Naive thymus-derived CD4-positive, alpha-beta T cell (primary cell): ENCODE data around the gene RAB40B. TPM values are rescaled to one million over a fixed set of nuclear protein-coding genes. Genes with fewer than 3 reads are reported as not detected.

ENCODE experiments used
- ATAC-seq: fragments of 150-1000 bp; cut with Tn5 transposase; 2 replicates; pipeline ENCODE4 v1.10.0; 2021; ENCODE audit warnings: mild to moderate bottlenecking, moderate library complexity
- CTCF ChIA-PET: fragments of 350-600 bp; sonication (Branson Sonifier 250); formaldehyde crosslinking; loops from one replicate; lab custom pipeline; 2021; ENCODE audit warnings: antibody characterized with exemption; lab: Charles Lee
- POLR2A ChIA-PET: fragments of 350-600 bp; sonication (Branson Sonifier 250); formaldehyde crosslinking; loops from one replicate; lab custom pipeline; 2021; ENCODE audit warnings: antibody characterized with exemption, inconsistent platforms; lab: Charles Lee
- DNase-seq, 9 donors: peaks; one replicate each; pipeline versions ENCODE4 v3.0.0 to v3.0.0-alpha.2; 2020 to 2022; ENCODE audit warnings: mixed read lengths in 1 of 9
- H3K27ac ChIP-seq: one replicate; pipeline ENCODE4 v1.7.0; 2013; ENCODE audit warnings: mild to moderate bottlenecking, low read depth, low read length, moderate library complexity
- H3K27me3 ChIP-seq, 2 donors: one replicate each; pipeline ENCODE4 v1.7.0; 2013; ENCODE audit warnings: low read length in 2 of 2, mild to moderate bottlenecking in 2 of 2, moderate library complexity in 2 of 2; ENCODE audit not compliant: control insufficient read depth in 2 of 2, insufficient read depth in 2 of 2
- H3K36me3 ChIP-seq, 3 experiments: 1 replicate in 2 of 3; 2 replicates in 1 of 3; pipeline ENCODE4 v1.7.0; 2013; ENCODE audit warnings: low read length in 3 of 3, mild to moderate bottlenecking in 3 of 3, moderate library complexity in 1 of 3; ENCODE audit not compliant: insufficient read depth in 3 of 3, control insufficient read depth in 2 of 3
- H3K4me1 ChIP-seq, 2 donors: one replicate each; pipeline ENCODE4 v1.7.0; 2013; ENCODE audit warnings: low read length in 2 of 2, mild to moderate bottlenecking in 2 of 2, moderate library complexity in 1 of 2; ENCODE audit not compliant: control insufficient read depth in 2 of 2, insufficient read depth in 2 of 2
- H3K4me3 ChIP-seq: 2 replicates; pipeline ENCODE4 v1.7.0; 2013; ENCODE audit warnings: mild to moderate bottlenecking, low read length
- H3K9me3 ChIP-seq, 3 experiments: 1 replicate in 2 of 3; 2 replicates in 1 of 3; pipeline ENCODE4 v1.7.0; 2013; ENCODE audit warnings: low read length in 3 of 3; ENCODE audit not compliant: control insufficient read depth in 2 of 3
- H3K27ac Mint-ChIP-seq, 9 donors: one replicate each; pipeline ENCODE4 v1.8.0; 2020 to 2022; ENCODE audit warnings: mixed read lengths in 9 of 9, mild to moderate bottlenecking in 8 of 9, moderate library complexity in 5 of 9, inconsistent platforms in 2 of 9
- H3K27me3 Mint-ChIP-seq, 5 donors: one replicate each; pipeline ENCODE4 v1.8.0; 2021 to 2022; ENCODE audit warnings: mixed read lengths in 5 of 5, mild to moderate bottlenecking in 1 of 5
- H3K36me3 Mint-ChIP-seq, 5 donors: one replicate each; pipeline ENCODE4 v1.8.0; 2020 to 2022; ENCODE audit warnings: mixed read lengths in 5 of 5, mild to moderate bottlenecking in 3 of 5, inconsistent platforms in 1 of 5
- H3K4me1 Mint-ChIP-seq, 7 donors: one replicate each; pipeline ENCODE4 v1.8.0; 2020 to 2022; ENCODE audit warnings: mixed read lengths in 7 of 7, mild to moderate bottlenecking in 3 of 7, inconsistent platforms in 1 of 7
- H3K4me3 Mint-ChIP-seq, 10 donors: one replicate each; pipeline ENCODE4 v1.8.0; 2020 to 2022; ENCODE audit warnings: mild to moderate bottlenecking in 10 of 10, mixed read lengths in 10 of 10, moderate library complexity in 6 of 10, inconsistent platforms in 2 of 10
- H3K9me3 Mint-ChIP-seq, 11 donors: one replicate each; pipeline ENCODE4 v1.8.0; 2020 to 2022; ENCODE audit warnings: mixed read lengths in 11 of 11, mild to moderate bottlenecking in 4 of 11, inconsistent platforms in 1 of 11, moderate library complexity in 1 of 11
- intact Hi-C, 2 donors: fragments of 100-400 bp; cut with micrococcal nuclease; formaldehyde crosslinking; loops; one replicate each; pipeline ENCODE4 v1.15.1; 2023
- polyA plus RNA-seq, 2 donors: library from polyadenylated mRNA; unstranded; fragments of 300-500 nt; fragmentation: Illumina TruSeq; gene quantifications; one replicate each; pipeline ENCODE4 v1.2.3, GENCODE V29; 2021
- total RNA-seq, 6 experiments: library from RNA in 5 of 6; stranded (reverse) in 5 of 6; gene quantifications; 1 replicate in 5 of 6; 2 replicates in 1 of 6; pipeline ENCODE4 v1.2.3 and lab custom pipeline; 2021 to 2026

Gene RAB40B
- total and polyA plus RNA-seq, 7 experiments from 2014 or later = 1.3 to 6.1 (median 2.9) TPM

DNA sequence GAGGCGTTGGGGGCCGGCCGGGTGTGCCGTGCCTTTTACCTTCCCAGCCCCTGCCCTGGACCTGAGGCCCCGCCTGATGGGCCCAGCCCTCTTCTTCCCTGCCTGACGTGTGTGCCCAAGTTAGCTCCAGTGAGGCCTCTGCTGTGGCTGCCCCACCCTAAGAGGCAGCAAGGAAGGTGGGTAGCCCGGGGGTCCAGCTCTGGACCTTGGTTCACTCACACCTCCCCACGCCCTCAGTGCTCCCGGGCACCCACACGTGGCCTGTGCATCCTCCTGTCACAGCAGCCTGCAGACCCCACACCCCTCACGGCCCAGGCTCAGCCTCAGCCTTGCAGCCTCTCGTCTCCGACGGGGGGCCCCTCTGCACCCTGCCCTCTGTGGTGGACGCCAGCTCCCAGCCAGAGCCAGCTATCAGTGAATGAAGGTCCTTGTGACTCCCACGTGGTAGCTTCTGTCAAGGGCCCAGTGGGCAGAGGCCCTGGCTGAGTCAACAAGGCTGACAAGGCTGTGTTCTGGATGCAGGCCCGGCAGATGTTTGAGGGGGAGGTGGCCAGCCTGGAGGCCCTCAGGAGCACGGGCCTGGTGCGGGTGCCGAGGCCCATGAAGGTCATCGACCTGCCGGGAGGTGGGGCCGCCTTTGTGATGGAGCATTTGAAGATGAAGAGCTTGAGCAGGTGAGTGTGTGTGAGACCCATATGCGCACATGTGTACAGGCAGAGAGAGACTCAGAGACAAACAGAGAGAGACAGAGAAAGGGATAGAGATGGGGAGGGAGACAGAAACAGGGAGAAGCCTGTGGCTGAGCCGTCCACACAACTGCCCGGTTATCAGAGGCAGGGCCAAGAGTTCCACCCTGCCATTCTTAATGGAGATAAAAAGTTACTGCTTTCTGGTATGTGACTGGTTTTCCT is 39.7 kb upstream of the RAB40B start:
- ChIA-PET CTCF (no interaction called here), POLR2A (no interaction called here)
- Histone ChIP-seq H3K4me1 (no peaks in the 10 kb centered on the region), H3K9me3 (peaks cover 0 to 17% (median 0%) of the 10 kb centered on the region in 3 experiments), H3K27me3 (no peaks in the 10 kb centered on the region), H3K4me3 (no peak overlapping the region), H3K36me3 (peaks cover 0 to 17% (median 0%) of the 10 kb centered on the region in 3 experiments), H3K27ac (no peak overlapping the region)
- H3K4me3 Mint-ChIP-seq = peak overlapping the region in 1 of 10 donors; percentile 15
- intact Hi-C loops = no loop called here
- peaks cover 4 to 24% (median 9%) of the 10 kb centered on the region in 11 donors for H3K9me3 Mint-ChIP-seq
- ATAC-seq = no peak
- DNase-seq = no peak
- H3K27ac Mint-ChIP-seq = no peak overlapping the region
- H3K36me3 Mint-ChIP-seq = peaks cover 13 to 41% (median 36%) of the 10 kb centered on the region in 5 donors
- peaks cover 0 to 8% (median 5%) of the 10 kb centered on the region in 7 donors for H3K4me1 Mint-ChIP-seq
- no peaks in the 10 kb centered on the region for H3K27me3 Mint-ChIP-seq

DNA sequence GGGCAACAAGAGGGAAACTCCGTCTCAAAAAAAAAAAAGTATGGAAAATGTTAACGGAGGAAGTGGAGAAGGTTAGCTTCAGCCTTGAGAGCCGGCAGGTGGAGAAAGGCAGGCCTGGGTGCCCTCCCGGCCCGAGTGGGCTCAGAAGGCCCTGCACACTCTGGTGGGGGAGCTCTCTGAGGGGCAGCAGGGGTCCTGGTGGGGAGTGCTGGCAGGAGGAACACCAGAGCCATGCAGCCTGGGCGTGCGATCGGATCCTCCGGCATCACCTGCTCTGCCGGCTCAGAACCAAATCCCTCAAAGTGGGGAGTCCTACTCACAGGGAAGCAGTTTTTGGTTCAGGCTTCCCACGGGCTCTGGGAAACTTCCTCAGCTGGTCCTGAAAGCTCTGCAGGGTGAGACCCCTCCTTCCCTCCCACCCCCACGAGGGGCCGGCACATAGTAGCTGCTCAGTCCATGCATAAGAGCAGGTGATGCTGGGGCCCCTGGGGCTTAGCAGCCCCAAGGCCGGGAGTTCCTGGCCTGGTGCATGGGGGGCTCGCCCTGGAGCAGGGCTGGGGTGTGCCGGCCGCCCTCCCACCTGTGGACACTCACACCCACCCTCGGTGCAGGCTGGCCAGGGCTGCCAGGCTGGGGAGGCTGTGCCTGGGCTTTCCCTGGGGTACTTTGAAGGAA is 38.1 kb upstream of the RAB40B start:
- ATAC-seq (no peak), DNase-seq (no peak)
- POLR2A ChIA-PET = interaction anchor here (0.7 to 0.9 kb wide), 2 partner anchors 11 to 25 kb away, joined by 4 to 5 read pairs; no protein-coding TSS in a partner anchor
- Mint-ChIP-seq H3K4me3 (peak overlapping the region in 8 of 10 donors; percentile 68 to 85 (median 76)), H3K27ac (peak overlapping the region in 2 of 9 donors; percentile 51 to 78), H3K36me3 (peaks cover 12 to 41% (median 30%) of the 10 kb centered on the region in 5 donors), H3K9me3 (peaks cover 4 to 23% (median 12%) of the 10 kb centered on the region in 11 donors), H3K27me3 (no peaks in the 10 kb centered on the region), H3K4me1 (peaks cover 0 to 11% (median 6%) of the 10 kb centered on the region in 7 donors)
- CTCF ChIA-PET = interaction anchor here (0.7 kb wide), 1 partner anchor 38 kb away, joined by 3 read pairs; the partner anchor contains the start of gene RAB40B
- no peaks in the 10 kb centered on the region for H3K4me1 ChIP-seq
- intact Hi-C loops = no loop called here
- H3K36me3 ChIP-seq = peaks cover 0 to 16% (median 0%) of the 10 kb centered on the region in 3 experiments
- peaks cover 0 to 19% (median 0%) of the 10 kb centered on the region in 3 experiments for H3K9me3 ChIP-seq
- no peak overlapping the region for H3K27ac ChIP-seq
- no peak overlapping the region for H3K4me3 ChIP-seq
- H3K27me3 ChIP-seq = no peaks in the 10 kb centered on the region

DNA sequence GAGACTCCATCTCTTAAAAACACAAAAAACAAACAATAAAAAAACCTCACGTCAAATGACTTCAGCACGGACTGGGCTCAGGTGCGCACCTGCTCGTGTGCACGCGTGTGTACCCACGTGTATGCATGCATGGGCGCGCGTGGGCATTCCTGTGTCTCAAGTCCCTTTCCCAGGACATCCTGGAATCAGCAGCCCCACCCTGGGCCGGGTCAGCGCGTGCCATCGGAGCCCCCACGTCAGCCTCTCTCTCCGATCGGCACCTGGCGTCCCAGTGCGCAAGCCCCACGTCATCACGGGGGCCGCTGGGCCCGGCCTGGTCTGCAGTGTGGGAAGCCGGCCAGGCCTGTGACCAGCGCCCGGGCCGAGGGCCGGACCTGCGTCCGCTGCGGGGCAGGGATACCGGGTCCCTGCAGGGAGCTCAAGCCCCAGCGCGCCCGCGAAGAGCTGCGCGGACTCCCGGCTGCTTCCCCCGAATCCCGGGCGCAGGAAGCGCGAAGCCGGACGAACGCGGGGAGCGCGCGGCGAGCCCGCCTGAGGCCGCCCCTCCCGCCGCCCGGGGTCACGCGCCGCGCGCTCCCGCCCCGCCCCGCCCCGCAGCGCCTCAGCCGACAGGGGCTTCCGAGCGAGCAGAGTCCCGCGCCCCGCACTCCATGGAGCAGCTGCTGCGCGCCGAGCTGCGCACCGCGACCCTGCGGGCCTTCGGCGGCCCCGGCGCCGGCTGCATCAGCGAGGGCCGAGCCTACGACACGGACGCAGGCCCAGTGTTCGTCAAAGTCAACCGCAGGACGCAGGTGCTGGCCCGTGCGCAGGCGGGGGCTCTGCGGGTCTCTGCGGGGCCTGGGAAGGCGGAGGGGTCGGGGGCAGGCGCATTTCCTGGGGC is 36.7 kb upstream of the RAB40B start, which contains the start of gene FN3K:
TSS of gene FN3K (plus strand) at position 629 of the 880 bp plus-strand sequence. CDS start at position 651, 22 bp downstream.
- H3K36me3 ChIP-seq = peaks cover 0 to 2% (median 0%) of the 10 kb centered on the region in 3 experiments
- peak within 1 kb of the TSS; percentile 55 for H3K27ac ChIP-seq
- peaks cover 0 to 9% (median 0%) of the 10 kb centered on the region in 3 experiments for H3K9me3 ChIP-seq
- peaks cover 4 to 35% (median 20%) of the 10 kb centered on the region in 5 donors for H3K36me3 Mint-ChIP-seq
- no peaks in the 10 kb centered on the region for H3K4me1 ChIP-seq
- H3K4me3 Mint-ChIP-seq = peak within 1 kb of the TSS; percentile 66 to 85 (median 76)
- H3K27me3 ChIP-seq = no peaks in the 10 kb centered on the region
- ChIA-PET CTCF (no interaction called here), POLR2A (no interaction called here)
- peaks cover 0 to 12% (median 5%) of the 10 kb centered on the region in 11 donors for H3K9me3 Mint-ChIP-seq
- DNase-seq = peak in 6 of 9 donors; percentile 19 to 52 (median 34)
- ATAC-seq = peak; percentile 81
- peak within 1 kb of the TSS in 4 of 9 donors; percentile 14 to 78 (median 48) for H3K27ac Mint-ChIP-seq
- H3K27me3 Mint-ChIP-seq = no peaks in the 10 kb centered on the region
- intact Hi-C loops = loop anchor here in 1 of 2 donors (2.0 kb wide), 1 partner anchor 18 kb away; the partner anchor contains the start of gene FN3KRP
- H3K4me3 ChIP-seq = peak within 1 kb of the TSS; percentile 58
- peaks cover 0 to 11% (median 6%) of the 10 kb centered on the region in 7 donors for H3K4me1 Mint-ChIP-seq

DNA sequence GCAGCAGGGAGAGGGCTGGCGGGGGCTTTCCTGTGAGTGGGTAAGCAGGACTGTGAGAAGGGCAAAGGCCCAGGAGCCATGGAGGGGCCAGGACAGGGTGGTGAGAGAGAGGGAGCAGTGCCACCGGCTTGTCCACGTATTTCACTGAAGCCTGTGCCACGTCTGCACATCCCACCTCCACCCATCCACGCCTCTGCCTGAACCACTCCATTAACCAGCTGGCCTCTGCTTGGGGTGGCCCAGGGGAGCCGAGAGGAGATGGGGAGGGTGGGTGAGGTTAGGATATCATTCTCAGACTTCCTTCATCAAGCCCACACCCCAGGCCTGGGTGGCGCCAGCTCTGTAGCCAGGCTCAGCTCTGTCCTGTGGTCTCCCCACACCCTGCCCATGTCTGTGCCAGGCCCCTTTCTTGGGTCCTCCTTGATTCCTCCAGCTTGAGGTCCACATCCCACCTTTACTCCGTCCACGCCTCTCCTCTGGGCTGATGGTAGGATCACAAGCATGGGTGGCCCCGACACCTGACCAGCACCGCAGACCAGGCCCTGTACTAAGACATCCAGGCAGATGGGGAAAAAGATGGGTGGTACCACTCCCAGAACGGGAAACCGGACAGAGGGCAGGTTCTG is 33.7 kb upstream of the RAB40B start:
- Mint-ChIP-seq H3K27me3 (no peaks in the 10 kb centered on the region), H3K9me3 (peaks cover 0 to 7% (median 5%) of the 10 kb centered on the region in 11 donors), H3K27ac (no peak overlapping the region), H3K4me1 (peaks cover 0 to 11% (median 6%) of the 10 kb centered on the region in 7 donors), H3K36me3 (peaks cover 4 to 27% (median 22%) of the 10 kb centered on the region in 5 donors), H3K4me3 (no peak overlapping the region)
- intact Hi-C loops = no loop called here
- no peak for ATAC-seq
- Histone ChIP-seq H3K36me3 (peaks cover 0 to 8% (median 3%) of the 10 kb centered on the region in 3 experiments), H3K27ac (no peak overlapping the region), H3K27me3 (no peaks in the 10 kb centered on the region), H3K9me3 (peaks cover 0 to 7% (median 0%) of the 10 kb centered on the region in 3 experiments), H3K4me1 (no peaks in the 10 kb centered on the region), H3K4me3 (no peak overlapping the region)
- POLR2A ChIA-PET = no interaction called here
- no peak for DNase-seq
- CTCF ChIA-PET = no interaction called here

DNA sequence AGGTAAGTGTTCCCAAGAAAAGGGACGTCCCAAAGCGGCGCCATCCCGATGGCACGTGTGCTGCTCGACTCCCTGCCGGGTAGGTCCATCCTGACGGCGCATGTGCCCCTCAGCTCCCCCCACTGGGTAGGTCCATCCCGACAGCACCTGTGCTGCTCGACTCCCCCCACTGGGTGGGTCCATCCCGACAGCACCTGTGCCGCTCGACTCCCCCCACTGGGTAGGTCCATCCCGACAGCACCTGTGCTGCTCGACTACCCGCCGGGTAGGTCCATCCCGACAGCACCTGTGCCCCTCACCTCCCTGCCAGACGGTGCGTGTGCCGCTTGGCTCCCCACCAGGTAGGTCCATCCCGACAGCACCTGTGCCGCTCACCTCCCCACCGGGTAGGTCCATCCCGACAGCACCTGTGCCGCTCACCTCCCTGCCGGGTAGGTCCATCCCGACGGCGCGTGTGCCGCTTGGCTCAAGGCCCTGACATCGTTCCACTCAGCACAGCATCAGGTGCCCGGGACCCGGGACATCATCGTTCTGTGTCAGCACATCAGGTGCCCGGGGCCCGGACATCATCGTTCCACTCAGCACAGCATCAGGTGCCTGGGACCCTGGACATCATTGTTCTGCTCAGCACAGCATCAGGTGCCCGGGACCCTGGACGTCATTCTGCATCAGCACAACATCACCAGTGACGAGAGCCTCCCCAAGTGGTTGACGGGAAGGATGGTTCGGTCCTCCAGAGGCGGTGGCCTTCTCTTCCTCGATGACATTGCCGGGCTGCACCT is 31.2 kb upstream of the RAB40B start:
- no peak overlapping the region for H3K27ac Mint-ChIP-seq
- no peak for ATAC-seq
- intact Hi-C loops = no loop called here

More for the DNA sequence above, 31.2 kb upstream of the RAB40B start:
- no peak overlapping the region for H3K27ac ChIP-seq
- peaks cover 0 to 20% (median 9%) of the 10 kb centered on the region in 3 experiments for H3K36me3 ChIP-seq
- Mint-ChIP-seq H3K36me3 (peaks cover 4 to 37% (median 22%) of the 10 kb centered on the region in 5 donors), H3K9me3 (peaks cover 0 to 7% (median 5%) of the 10 kb centered on the region in 11 donors), H3K4me3 (no peak overlapping the region), H3K27me3 (no peaks in the 10 kb centered on the region), H3K4me1 (peaks cover 0 to 5% (median 2%) of the 10 kb centered on the region in 7 donors)
- CTCF ChIA-PET = interaction anchor here (0.9 kb wide), 1 partner anchor 19 kb away, joined by 3 read pairs; no protein-coding TSS in a partner anchor
- peaks cover 0 to 7% (median 0%) of the 10 kb centered on the region in 3 experiments for H3K9me3 ChIP-seq
- POLR2A ChIA-PET = interaction anchor here (0.6 to 1.4 kb wide), 2 partner anchors 10 to 897 kb away, joined by 3 to 4 read pairs; partner anchors contain the start of gene MCRIP1
- no peak for DNase-seq
- H3K27me3 ChIP-seq = no peaks in the 10 kb centered on the region
- H3K4me3 ChIP-seq = no peak overlapping the region
- no peaks in the 10 kb centered on the region for H3K4me1 ChIP-seq
